ENCODE data around the gene TPBG.

TPBG gene

GRCh38 chr6:82362878-82363427 lies 664 bp upstream of the TPBG start:
- no peak overlapping the region for H3K9ac ChIP-seq (ENCODE audit: low read length)
- H3K27ac ChIP-seq (ENCODE audit: low read depth, low read length): no peak overlapping the region
- H3F3A ChIP-seq (ENCODE audit: insufficient read depth): no peaks in the 10 kb centered on the region

GRCh38 chr6:82364087-82365015 lies 734 bp downstream of the TPBG start:
- Histone ChIP-seq H2AFZ (ENCODE audit: low read depth, low read length, severe bottlenecking) (no peak overlapping the region), H3K36me3 (ENCODE audit: low read length) (no peaks in the 10 kb centered on the region), H3K4me2 (ENCODE audit: low read depth, low read length, poor library complexity, severe bottlenecking) (no peak overlapping the region), H3K27ac (ENCODE audit: low read depth, low read length) (no peak overlapping the region), H3F3A (ENCODE audit: insufficient read depth) (no peaks in the 10 kb centered on the region), H3K9ac (ENCODE audit: low read length) (no peak overlapping the region), H3K9me3 (ENCODE audit: insufficient read depth, low read length) (no peaks in the 10 kb centered on the region), H4K20me1 (ENCODE audit: low read depth, low read length) (no peaks in the 10 kb centered on the region), H3K79me2 (ENCODE audit: insufficient read depth, low read length) (no peaks in the 10 kb centered on the region), H3K4me3 (ENCODE audit: insufficient read depth, low read length, poor library complexity, severe bottlenecking) (no peak overlapping the region), H3K9me2 (replicated peaks; ENCODE audit: insufficient read depth, low read length) (no peaks in the 10 kb centered on the region), H3K27me3 (ENCODE audit: low read length) (no peaks in the 10 kb centered on the region)
- no peak for TF ChIP-seq CTCF (IDR thresholded peaks at IDR 0.05; ENCODE audit: insufficient read depth, low read length, poor library complexity, severe bottlenecking)
- TF ChIP-seq EZH2phosphoT487 (conservative IDR thresholded peaks at IDR 0.05; ENCODE audit: low read length): no peak

More at GRCh38 chr6:82362878-82363427, 664 bp upstream of the TPBG start:
- Histone ChIP-seq H4K20me1 (ENCODE audit: low read depth, low read length) (no peaks in the 10 kb centered on the region), H3K36me3 (ENCODE audit: low read length) (no peaks in the 10 kb centered on the region), H3K27me3 (ENCODE audit: low read length) (no peaks in the 10 kb centered on the region), H3K4me3 (ENCODE audit: insufficient read depth, low read length, poor library complexity, severe bottlenecking) (no peak overlapping the region), H3K4me2 (ENCODE audit: low read depth, low read length, poor library complexity, severe bottlenecking) (no peak overlapping the region), H3K9me3 (ENCODE audit: insufficient read depth, low read length) (no peaks in the 10 kb centered on the region), H3K79me2 (ENCODE audit: insufficient read depth, low read length) (no peaks in the 10 kb centered on the region), H3K9me2 (replicated peaks; ENCODE audit: insufficient read depth, low read length) (no peaks in the 10 kb centered on the region), H2AFZ (ENCODE audit: low read depth, low read length, severe bottlenecking) (no peak overlapping the region)
- TF ChIP-seq CTCF (IDR thresholded peaks at IDR 0.05; ENCODE audit: insufficient read depth, low read length, poor library complexity, severe bottlenecking): no peak
- TF ChIP-seq EZH2phosphoT487 (conservative IDR thresholded peaks at IDR 0.05; ENCODE audit: low read length): no peak

GRCh38 chr6:82365016-82365795 lies 1.6 kb downstream of the TPBG start:
- H3K27me3 ChIP-seq (ENCODE audit: low read length): no peaks in the 10 kb centered on the region
- H3K9me2 ChIP-seq (replicated peaks; ENCODE audit: insufficient read depth, low read length): no peaks in the 10 kb centered on the region
- H3K79me2 ChIP-seq (ENCODE audit: insufficient read depth, low read length): no peaks in the 10 kb centered on the region
- no peaks in the 10 kb centered on the region for H3K9me3 ChIP-seq (ENCODE audit: insufficient read depth, low read length)
- H2AFZ ChIP-seq (ENCODE audit: low read depth, low read length, severe bottlenecking): no peak overlapping the region
- H3F3A ChIP-seq (ENCODE audit: insufficient read depth): no peaks in the 10 kb centered on the region
- no peaks in the 10 kb centered on the region for H3K36me3 ChIP-seq (ENCODE audit: low read length)
- H3K4me2 ChIP-seq (ENCODE audit: low read depth, low read length, poor library complexity, severe bottlenecking): no peak overlapping the region
- H3K9ac ChIP-seq (ENCODE audit: low read length): no peak overlapping the region
- no peak overlapping the region for H3K27ac ChIP-seq (ENCODE audit: low read depth, low read length)
- no peak for TF ChIP-seq CTCF (IDR thresholded peaks at IDR 0.05; ENCODE audit: insufficient read depth, low read length, poor library complexity, severe bottlenecking)
- TF ChIP-seq EZH2phosphoT487 (conservative IDR thresholded peaks at IDR 0.05; ENCODE audit: low read length): no peak
- no peaks in the 10 kb centered on the region for H4K20me1 ChIP-seq (ENCODE audit: low read depth, low read length)
- H3K4me3 ChIP-seq (ENCODE audit: insufficient read depth, low read length, poor library complexity, severe bottlenecking): no peak overlapping the region
